Measurements from ENCODE around the gene RBM27. TPM values are rescaled to one million over a fixed set of nuclear protein-coding genes. Genes with fewer than 3 reads are reported as not detected.
"Not testable (repeated sequence)": the region's sequence is repeated elsewhere in the genome, so short reads cannot be mapped to it uniquely, and the experiment has no call there.

Gene RBM27
- total and polyA plus RNA-seq, 2 donors: 9.0 to 52.3 TPM

DNA sequence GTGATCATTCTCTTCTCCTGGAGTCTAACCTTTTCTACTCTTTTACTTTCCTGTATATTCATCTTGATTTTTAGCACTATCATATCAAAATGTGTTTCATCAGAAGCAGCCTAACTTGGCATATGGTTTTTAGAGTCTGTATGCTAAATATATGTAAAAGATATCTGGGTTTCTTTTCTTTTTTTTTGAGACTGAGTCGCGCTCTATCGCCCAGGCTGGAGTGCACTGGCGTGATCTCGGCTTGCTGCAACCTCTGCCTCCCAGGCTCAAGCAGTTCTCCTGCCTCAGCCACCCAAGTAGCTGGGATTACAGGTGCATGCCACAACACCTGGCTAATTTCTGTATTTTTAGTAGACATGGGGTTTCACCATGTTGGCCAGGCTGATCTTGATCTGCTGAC lies 11.5 kb downstream of the RBM27 start:
- not testable (repeated sequence) for H3K4me3 ChIP-seq (ENCODE audit: low read depth, low read length); H3K36me3 ChIP-seq (ENCODE audit: insufficient read depth); H3K27ac ChIP-seq (ENCODE audit: low read depth); H3K4me1 ChIP-seq (ENCODE audit: insufficient read depth); DNase-seq (ENCODE audit: extremely low spot score)
- 96% methylated on average over 5 of the region's 5 CpGs for WGBS

- Histone ChIP-seq H3K4me3 (ENCODE audit: low read depth, low read length) (no peak overlapping the region), H3K4me1 (ENCODE audit: insufficient read depth) (no peaks in the 10 kb centered on the region), H3K27ac (ENCODE audit: low read depth) (no peak overlapping the region), H3K36me3 (ENCODE audit: insufficient read depth) (no peaks in the 10 kb centered on the region)
- WGBS: 55% methylated on average over 2 of the region's 2 CpGs
- DNase-seq (ENCODE audit: extremely low spot score): no peak
Measured at GRCh38 chr5:146218168-146218567, 14.8 kb downstream of the RBM27 start.

DNA sequence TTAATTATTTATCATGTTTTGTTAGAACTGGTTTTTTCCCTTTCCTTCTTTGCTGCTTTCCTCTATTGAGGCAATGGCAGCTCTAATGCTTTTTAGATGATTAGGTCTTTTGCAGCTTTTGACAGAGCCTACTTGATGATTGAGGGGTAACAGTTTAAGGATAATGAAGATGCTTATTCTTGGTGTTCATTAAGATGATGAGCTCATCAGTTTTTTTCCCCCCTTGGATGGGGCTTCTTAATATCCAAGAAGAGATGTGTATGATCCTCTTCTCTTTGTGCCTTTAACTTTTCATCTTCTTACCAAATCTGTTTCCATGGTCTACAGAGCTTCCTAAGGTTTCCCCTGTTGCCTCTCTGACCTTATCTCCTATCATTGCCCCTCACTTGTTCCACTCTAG lies 15.8 kb downstream of the RBM27 start:
- Histone ChIP-seq H3K4me1 (ENCODE audit: insufficient read depth) (no peaks in the 10 kb centered on the region), H3K36me3 (ENCODE audit: insufficient read depth) (no peaks in the 10 kb centered on the region), H3K4me3 (ENCODE audit: low read depth, low read length) (no peak overlapping the region), H3K27ac (ENCODE audit: low read depth) (no peak overlapping the region)
- no peak for DNase-seq (ENCODE audit: extremely low spot score)

DNA sequence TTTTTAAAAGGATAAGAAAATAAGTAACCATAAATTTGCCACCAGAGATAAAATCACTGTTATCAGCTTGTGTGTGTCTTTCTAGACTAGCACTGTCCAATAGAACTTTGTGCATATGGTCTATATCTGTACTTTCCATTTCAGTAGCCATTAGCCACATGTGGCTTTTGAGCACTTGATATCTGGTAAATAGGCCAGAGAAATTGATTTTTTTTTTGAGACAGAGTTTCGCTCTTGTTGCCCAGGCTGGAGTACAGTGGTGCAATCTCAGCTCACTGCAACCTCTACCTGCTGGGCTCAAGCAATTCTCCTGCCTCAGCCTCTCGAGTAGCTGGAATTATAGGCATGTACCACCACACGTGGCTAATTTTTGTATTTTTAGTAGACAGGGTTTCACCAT lies 17.8 kb downstream of the RBM27 start:
- Histone ChIP-seq H3K4me1 (ENCODE audit: insufficient read depth) (no peaks in the 10 kb centered on the region), H3K27ac (ENCODE audit: low read depth) (no peak overlapping the region), H3K36me3 (ENCODE audit: insufficient read depth) (no peaks in the 10 kb centered on the region), H3K4me3 (ENCODE audit: low read depth, low read length) (no peak overlapping the region)
- 84% methylated on average over 3 of the region's 3 CpGs for WGBS
- no peak for DNase-seq (ENCODE audit: extremely low spot score)

DNA sequence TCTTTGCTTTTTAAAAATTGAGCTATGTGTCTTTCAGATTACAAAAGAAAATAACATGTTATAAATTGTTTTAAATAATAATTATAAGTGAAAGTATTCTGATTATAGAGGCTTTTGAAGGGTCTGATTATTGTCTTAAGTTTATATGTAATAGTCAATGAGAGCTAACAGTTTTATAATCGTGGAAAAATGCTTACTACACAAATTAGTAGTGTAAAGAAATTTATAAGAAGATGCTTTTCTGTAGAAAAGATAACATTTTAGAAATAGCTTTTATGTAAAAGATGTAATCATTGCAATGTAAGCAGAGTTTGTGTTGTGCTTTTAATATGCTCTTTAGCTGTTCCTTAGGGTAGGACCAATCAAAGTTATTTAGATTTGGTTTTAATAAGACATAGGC lies 18.6 kb downstream of the RBM27 start:
- WGBS: 94% methylated on average over 1 of the region's 1 CpG
- H3K36me3 ChIP-seq (ENCODE audit: insufficient read depth): no peaks in the 10 kb centered on the region
- no peak for DNase-seq (ENCODE audit: extremely low spot score)
- H3K4me1 ChIP-seq (ENCODE audit: insufficient read depth): no peaks in the 10 kb centered on the region
- H3K27ac ChIP-seq (ENCODE audit: low read depth): no peak overlapping the region
- no peak overlapping the region for H3K4me3 ChIP-seq (ENCODE audit: low read depth, low read length)

DNA sequence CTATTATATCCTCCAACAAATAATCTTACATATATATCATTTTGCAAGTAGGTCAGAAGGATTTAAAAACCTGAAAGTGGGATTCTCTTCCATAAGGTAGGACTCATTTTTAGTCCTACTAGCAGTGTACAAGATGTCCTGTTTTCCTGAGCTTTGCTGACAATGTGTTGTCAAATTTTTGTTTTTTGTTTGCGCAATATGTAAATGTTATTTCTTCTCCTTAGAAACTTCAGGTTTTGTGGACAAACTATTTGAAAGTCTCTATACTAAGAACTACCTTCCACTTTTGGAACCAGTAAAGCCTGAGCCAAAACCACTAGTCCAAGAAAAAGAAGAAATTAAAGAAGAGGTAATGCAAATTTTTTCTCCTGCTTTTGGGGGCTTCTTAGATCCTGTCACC lies 19.8 kb downstream of the RBM27 start:
- WGBS: 98% methylated on average over 1 of the region's 1 CpG
- Histone ChIP-seq H3K27ac (ENCODE audit: low read depth) (no peak overlapping the region), H3K4me3 (ENCODE audit: low read depth, low read length) (no peak overlapping the region), H3K36me3 (ENCODE audit: insufficient read depth) (no peaks in the 10 kb centered on the region), H3K4me1 (ENCODE audit: insufficient read depth) (no peaks in the 10 kb centered on the region)
- DNase-seq (ENCODE audit: extremely low spot score): no peak

- Histone ChIP-seq H3K4me1 (ENCODE audit: insufficient read depth) (no peaks in the 10 kb centered on the region), H3K36me3 (ENCODE audit: insufficient read depth) (peaks cover 4% of the 10 kb centered on the region), H3K27ac (ENCODE audit: low read depth) (no peak overlapping the region), H3K4me3 (ENCODE audit: low read depth, low read length) (no peak overlapping the region)
- no peak for DNase-seq (ENCODE audit: extremely low spot score)
Measured at GRCh38 chr5:146229222-146229621, 25.8 kb downstream of the RBM27 start.

DNA sequence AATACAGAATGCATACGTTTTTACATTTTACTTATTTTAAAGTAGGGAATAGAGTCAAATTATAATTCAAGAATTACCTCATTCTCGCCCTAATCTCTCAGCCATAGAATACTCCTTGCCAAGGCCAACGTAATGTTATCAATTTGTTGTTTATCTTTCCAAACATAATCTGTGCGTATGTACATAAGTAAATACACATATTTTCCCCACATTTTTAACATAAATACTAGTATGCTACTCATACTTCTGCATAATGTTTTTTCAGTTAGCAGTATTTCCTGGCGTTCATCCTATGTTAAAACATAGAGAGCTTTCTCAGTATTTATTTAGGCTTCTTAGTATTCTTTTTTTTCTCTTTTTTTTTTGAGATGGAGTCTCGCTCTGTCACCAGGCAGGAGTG lies 28.8 kb downstream of the RBM27 start:
- WGBS: 82% methylated on average over 6 of the region's 6 CpGs
- no peak for DNase-seq (ENCODE audit: extremely low spot score)
- Histone ChIP-seq H3K4me3 (ENCODE audit: low read depth, low read length) (no peak overlapping the region), H3K4me1 (ENCODE audit: insufficient read depth) (no peaks in the 10 kb centered on the region), H3K27ac (ENCODE audit: low read depth) (no peak overlapping the region), H3K36me3 (ENCODE audit: insufficient read depth) (peaks cover 4% of the 10 kb centered on the region)

DNA sequence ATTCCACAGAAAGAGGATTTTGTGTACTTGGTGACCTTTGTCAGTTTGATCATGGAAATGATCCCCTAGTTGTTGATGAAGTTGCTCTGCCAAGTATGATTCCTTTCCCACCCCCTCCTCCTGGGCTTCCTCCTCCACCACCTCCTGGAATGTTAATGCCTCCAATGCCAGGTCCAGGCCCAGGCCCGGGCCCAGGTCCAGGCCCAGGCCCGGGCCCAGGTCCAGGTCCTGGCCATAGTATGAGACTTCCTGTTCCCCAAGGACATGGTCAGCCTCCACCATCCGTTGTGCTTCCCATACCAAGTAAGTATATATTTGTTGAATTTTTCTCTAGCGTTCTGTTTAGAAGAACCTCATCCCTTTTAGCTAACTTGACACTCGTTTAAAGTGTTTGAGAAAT lies 30.0 kb downstream of the RBM27 start:
- DNase-seq (ENCODE audit: extremely low spot score): no peak
- H3K27ac ChIP-seq (ENCODE audit: low read depth): no peak overlapping the region
- H3K4me3 ChIP-seq (ENCODE audit: low read depth, low read length): no peak overlapping the region
- H3K4me1 ChIP-seq (ENCODE audit: insufficient read depth): no peaks in the 10 kb centered on the region
- H3K36me3 ChIP-seq (ENCODE audit: insufficient read depth): peaks cover 4% of the 10 kb centered on the region
- WGBS: 85% methylated on average over 5 of the region's 5 CpGs

DNA sequence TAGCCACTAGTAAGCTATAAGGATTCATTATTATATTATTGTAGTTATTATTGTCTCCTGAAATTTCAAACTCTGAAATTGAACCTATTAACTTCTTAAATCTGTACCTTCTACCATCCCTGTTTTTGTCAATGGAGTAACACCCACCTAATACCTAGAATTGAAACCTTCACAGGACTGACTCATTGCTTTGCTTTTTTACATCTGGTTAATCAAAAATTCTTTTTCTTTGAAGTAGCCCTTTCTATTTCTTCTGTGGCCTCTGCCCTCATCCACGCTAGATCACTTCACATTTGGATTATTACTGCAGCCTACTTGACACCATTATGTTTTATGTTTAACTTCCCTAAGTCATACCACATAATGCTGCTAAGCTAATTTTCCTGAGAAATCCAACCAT lies 35.6 kb downstream of the RBM27 start:
- Histone ChIP-seq H3K4me3 (ENCODE audit: low read depth, low read length) (no peak overlapping the region), H3K4me1 (ENCODE audit: insufficient read depth) (no peaks in the 10 kb centered on the region), H3K36me3 (ENCODE audit: insufficient read depth) (no peaks in the 10 kb centered on the region), H3K27ac (ENCODE audit: low read depth) (no peak overlapping the region)
- WGBS: 94% methylated on average over 1 of the region's 1 CpG
- DNase-seq (ENCODE audit: extremely low spot score): no peak

DNA sequence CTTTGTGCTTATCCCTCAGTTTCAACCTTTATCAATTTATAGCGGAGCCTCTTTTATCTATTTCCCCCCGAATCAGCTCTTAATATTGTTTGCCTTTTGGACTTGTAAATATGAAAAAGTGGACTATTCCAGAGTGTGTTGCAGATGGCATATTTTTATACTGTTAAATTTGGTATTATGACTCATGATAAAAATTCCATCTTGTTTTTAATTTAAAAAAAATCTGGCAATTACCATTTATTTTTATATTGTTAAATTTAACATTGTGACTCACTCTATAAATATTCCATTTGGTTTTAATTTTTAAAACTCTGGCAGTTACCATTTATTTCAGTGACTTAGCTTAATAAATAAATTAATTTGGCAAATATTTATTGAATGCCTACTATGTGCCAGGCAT lies 37.5 kb downstream of the RBM27 start:
- Histone ChIP-seq H3K27ac (ENCODE audit: low read depth) (no peak overlapping the region), H3K4me3 (ENCODE audit: low read depth, low read length) (no peak overlapping the region), H3K4me1 (ENCODE audit: insufficient read depth) (no peaks in the 10 kb centered on the region), H3K36me3 (ENCODE audit: insufficient read depth) (no peaks in the 10 kb centered on the region)
- no peak for DNase-seq (ENCODE audit: extremely low spot score)
- WGBS: 84% methylated on average over 2 of the region's 2 CpGs

GRCh38 chr5:146243247-146243646 lies 39.8 kb downstream of the RBM27 start:
- DNase-seq (ENCODE audit: extremely low spot score): no peak
- H3K36me3 ChIP-seq (ENCODE audit: insufficient read depth): peaks cover 1% of the 10 kb centered on the region
- WGBS: 88% methylated on average over 3 of the region's 3 CpGs
- H3K27ac ChIP-seq (ENCODE audit: low read depth): no peak overlapping the region
- H3K4me1 ChIP-seq (ENCODE audit: insufficient read depth): no peaks in the 10 kb centered on the region
- H3K4me3 ChIP-seq (ENCODE audit: low read depth, low read length): no peak overlapping the region

GRCh38 chr5:146248561-146248960 lies 45.2 kb downstream of the RBM27 start:
- no peak for DNase-seq (ENCODE audit: extremely low spot score)
- H3K27ac ChIP-seq (ENCODE audit: low read depth): no peak overlapping the region
- H3K36me3 ChIP-seq (ENCODE audit: insufficient read depth): peaks cover 4% of the 10 kb centered on the region
- 96% methylated on average over 5 of the region's 5 CpGs for WGBS
- no peaks in the 10 kb centered on the region for H3K4me1 ChIP-seq (ENCODE audit: insufficient read depth)
- H3K4me3 ChIP-seq (ENCODE audit: low read depth, low read length): no peak overlapping the region

DNA sequence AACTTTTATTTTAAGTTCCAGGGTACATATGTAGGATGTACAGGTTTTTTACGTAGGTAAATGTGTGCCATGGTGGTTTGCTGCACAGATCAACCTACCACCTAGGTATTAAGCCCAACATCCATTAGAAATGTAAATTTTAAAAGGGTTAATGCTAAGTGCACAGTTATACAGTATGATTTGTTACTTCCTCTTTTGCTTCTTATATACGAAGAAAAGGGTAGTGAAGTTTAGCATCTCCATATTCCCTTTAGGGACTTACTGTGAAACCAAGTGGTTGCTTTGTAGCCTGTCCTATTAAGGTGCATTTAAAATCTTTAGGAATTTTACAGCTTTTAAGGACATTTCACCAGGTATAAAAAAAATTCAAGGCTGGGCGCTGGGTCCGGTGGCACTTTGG lies 46.4 kb downstream of the RBM27 start:
- no peak overlapping the region for H3K27ac ChIP-seq (ENCODE audit: low read depth)
- no peak overlapping the region for H3K4me3 ChIP-seq (ENCODE audit: low read depth, low read length)
- H3K36me3 ChIP-seq (ENCODE audit: insufficient read depth): peaks cover 4% of the 10 kb centered on the region
- H3K4me1 ChIP-seq (ENCODE audit: insufficient read depth): no peaks in the 10 kb centered on the region
- no peak for DNase-seq (ENCODE audit: extremely low spot score)
- WGBS: 94% methylated on average over 4 of the region's 4 CpGs

All from urinary bladder (tissue), 4 donors.